Parathyroid adenoma (tissue), 2 donors: ENCODE results near the gene ATE1.

Experiments
- H2AFZ ChIP-seq: fragments of 300-600 bp; sonication (generic); one replicate; pipeline ENCODE4 v1.7.0; 2017; ENCODE audit warnings: antibody characterized with exemption, mild to moderate bottlenecking
- H3K27ac ChIP-seq: fragments of 300-600 bp; sonication (generic); one replicate; pipeline ENCODE4 v1.7.0; 2017
- H3K27me3 ChIP-seq: fragments of 300-600 bp; sonication (generic); one replicate; pipeline ENCODE4 v1.7.0; 2017; ENCODE audit warnings: low read length; ENCODE audit not compliant: control insufficient read depth, insufficient read depth
- H3K36me3 ChIP-seq: fragments of 300-600 bp; sonication (generic); one replicate; pipeline ENCODE4 v1.7.0; 2017; ENCODE audit warnings: low read length; ENCODE audit not compliant: control insufficient read depth, insufficient read depth
- H3K4me1 ChIP-seq: fragments of 300-600 bp; sonication (generic); one replicate; pipeline ENCODE4 v1.7.0; 2017; ENCODE audit warnings: control low read depth
- H3K4me2 ChIP-seq: fragments of 300-600 bp; sonication (generic); one replicate; pipeline ENCODE4 v1.7.0; 2017; ENCODE audit warnings: low read length
- H3K4me3 ChIP-seq: fragments of 300-600 bp; sonication (generic); one replicate; pipeline ENCODE4 v1.7.0; 2017; ENCODE audit warnings: low read depth, low read length
- H3K79me2 ChIP-seq: fragments of 300-600 bp; sonication (generic); one replicate; pipeline ENCODE4 v1.7.0; 2017; ENCODE audit warnings: control low read depth
- H3K9ac ChIP-seq: fragments of 300-600 bp; sonication (generic); one replicate; pipeline ENCODE4 v1.7.0; 2017; ENCODE audit warnings: mild to moderate bottlenecking
- H3K9me3 ChIP-seq: fragments of 300-600 bp; sonication (generic); one replicate; pipeline ENCODE4 v1.7.0; 2017; ENCODE audit warnings: low read length; ENCODE audit not compliant: control insufficient read depth
- TF ChIP-seq, protein P1 (sequence below): fragments of 300-600 bp; sonication (generic); IDR thresholded peaks from one replicate; pipeline ENCODE4 v1.7.0; 2017; ENCODE audit warnings: antibody characterized with exemption, mild to moderate bottlenecking
- donor health status: primary hyperparathyroidism.

The ATE1 gene

DNA sequence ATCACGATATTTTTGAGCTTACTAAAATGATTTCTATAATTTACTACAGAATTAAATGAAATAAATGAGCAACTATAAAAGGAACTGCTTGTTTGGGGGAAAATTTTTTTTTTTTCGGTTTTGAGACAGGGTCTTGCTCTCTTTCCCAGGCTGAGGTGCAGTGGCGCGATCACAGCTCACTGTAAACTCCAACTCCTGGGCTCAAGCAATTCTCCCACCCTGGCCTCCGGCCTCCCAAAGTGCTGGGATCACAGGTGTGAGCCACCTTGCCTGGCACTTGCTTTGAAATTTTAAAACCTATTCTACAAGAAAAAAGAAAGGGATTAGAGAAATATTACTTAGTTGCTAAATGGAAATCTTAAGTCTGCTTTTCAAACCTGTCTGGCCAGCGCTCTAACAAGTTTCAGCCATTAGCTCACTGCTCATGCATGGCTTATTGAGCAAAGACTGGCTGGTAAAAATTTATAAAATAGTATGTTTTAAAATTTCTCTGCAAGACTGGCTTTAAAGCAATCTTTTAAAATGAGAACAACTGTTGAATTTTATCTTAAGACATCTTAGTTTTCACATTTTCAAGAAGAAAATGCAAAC, 144.0 kb downstream of the ATE1 start:
- H3K9me3 ChIP-seq = no peaks in the 10 kb centered on the region
- H3K4me2 ChIP-seq = no peak overlapping the region
- no peak overlapping the region for H3K27ac ChIP-seq
- H3K36me3 ChIP-seq = no peaks in the 10 kb centered on the region
- no peak overlapping the region for H3K4me3 ChIP-seq
- TF ChIP-seq, protein P1, sequence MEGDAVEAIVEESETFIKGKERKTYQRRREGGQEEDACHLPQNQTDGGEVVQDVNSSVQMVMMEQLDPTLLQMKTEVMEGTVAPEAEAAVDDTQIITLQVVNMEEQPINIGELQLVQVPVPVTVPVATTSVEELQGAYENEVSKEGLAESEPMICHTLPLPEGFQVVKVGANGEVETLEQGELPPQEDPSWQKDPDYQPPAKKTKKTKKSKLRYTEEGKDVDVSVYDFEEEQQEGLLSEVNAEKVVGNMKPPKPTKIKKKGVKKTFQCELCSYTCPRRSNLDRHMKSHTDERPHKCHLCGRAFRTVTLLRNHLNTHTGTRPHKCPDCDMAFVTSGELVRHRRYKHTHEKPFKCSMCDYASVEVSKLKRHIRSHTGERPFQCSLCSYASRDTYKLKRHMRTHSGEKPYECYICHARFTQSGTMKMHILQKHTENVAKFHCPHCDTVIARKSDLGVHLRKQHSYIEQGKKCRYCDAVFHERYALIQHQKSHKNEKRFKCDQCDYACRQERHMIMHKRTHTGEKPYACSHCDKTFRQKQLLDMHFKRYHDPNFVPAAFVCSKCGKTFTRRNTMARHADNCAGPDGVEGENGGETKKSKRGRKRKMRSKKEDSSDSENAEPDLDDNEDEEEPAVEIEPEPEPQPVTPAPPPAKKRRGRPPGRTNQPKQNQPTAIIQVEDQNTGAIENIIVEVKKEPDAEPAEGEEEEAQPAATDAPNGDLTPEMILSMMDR = no peak
- H3K4me1 ChIP-seq = peaks cover 12% of the 10 kb centered on the region
- H3K27me3 ChIP-seq = no peaks in the 10 kb centered on the region
- no peak overlapping the region for H2AFZ ChIP-seq
- H3K9ac ChIP-seq = no peak overlapping the region
- H3K79me2 ChIP-seq = no peaks in the 10 kb centered on the region

DNA sequence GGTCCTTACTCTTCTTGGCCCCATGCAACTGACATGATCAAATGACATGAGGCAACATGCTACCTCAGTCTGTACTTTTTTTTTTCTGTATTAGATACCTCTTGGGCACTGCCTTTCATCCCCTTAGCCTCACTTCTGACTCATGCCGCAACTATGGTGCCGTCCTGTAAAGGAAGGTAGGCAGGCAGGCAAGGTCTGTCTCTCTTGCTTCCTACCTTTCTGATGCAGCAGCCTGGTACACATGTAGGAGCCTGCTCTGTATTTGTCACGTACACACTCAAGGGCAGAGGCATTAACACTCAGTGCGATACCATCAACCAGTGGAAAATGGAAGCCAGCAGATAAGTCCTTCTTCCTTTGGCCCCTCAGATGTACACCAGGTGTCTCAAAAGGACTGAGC, 146.7 kb downstream of the ATE1 start:
- Histone ChIP-seq H3K27ac (no peak overlapping the region), H3K27me3 (no peaks in the 10 kb centered on the region), H3K4me1 (peaks cover 12% of the 10 kb centered on the region), H3K4me3 (no peak overlapping the region), H3K9me3 (no peaks in the 10 kb centered on the region), H3K79me2 (no peaks in the 10 kb centered on the region), H2AFZ (no peak overlapping the region), H3K36me3 (no peaks in the 10 kb centered on the region), H3K9ac (no peak overlapping the region), H3K4me2 (no peak overlapping the region)
- TF ChIP-seq, protein P1 = no peak

DNA sequence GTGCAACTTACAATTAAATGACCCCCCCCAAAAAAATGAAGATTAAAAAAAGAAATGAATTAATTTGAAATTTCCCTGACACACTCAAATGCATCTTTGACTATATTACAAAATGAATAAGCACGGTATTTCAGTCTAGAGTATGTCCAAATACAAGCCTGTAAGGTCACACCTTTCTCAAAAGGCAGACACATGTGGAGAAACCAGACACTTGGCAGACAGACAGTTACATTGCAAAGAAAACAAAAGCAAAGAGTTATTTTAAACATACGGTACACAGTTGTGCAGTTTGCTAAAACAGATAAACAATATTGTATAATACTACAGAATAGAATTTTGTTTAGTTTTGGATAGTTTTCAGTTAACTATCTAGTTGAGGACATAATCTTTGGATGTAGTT, 153.0 kb downstream of the ATE1 start:
- Histone ChIP-seq H3K9ac (no peak overlapping the region), H3K4me3 (no peak overlapping the region), H3K27me3 (no peaks in the 10 kb centered on the region), H2AFZ (peak overlapping the region; percentile 14), H3K9me3 (no peaks in the 10 kb centered on the region), H3K4me2 (no peak overlapping the region), H3K79me2 (no peaks in the 10 kb centered on the region), H3K36me3 (no peaks in the 10 kb centered on the region), H3K27ac (no peak overlapping the region), H3K4me1 (peaks cover 11% of the 10 kb centered on the region)
- TF ChIP-seq, protein P1 = no peak

DNA sequence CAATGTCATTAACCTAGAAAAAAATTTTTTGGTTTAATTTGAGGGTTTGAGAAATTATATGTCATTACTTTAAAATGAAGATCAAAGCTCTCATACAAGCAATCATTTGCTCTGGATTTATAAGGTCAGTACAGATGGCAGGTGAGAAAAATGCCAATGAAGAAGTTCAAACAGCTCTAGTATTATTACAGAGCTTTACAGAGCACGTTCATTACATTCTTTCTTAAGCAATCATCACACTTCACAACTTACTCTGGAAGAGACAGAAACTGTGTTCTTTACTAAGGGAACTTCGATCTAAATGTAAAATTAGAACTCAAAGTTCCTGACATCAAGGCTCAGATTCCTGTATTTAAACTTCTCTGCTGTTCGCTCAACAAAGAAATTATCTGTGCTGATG, 153.4 kb downstream of the ATE1 start:
- no peaks in the 10 kb centered on the region for H3K36me3 ChIP-seq
- no peak overlapping the region for H3K4me3 ChIP-seq
- no peaks in the 10 kb centered on the region for H3K27me3 ChIP-seq
- peaks cover 11% of the 10 kb centered on the region for H3K4me1 ChIP-seq
- no peak overlapping the region for H3K27ac ChIP-seq
- no peak overlapping the region for H3K9ac ChIP-seq
- no peaks in the 10 kb centered on the region for H3K79me2 ChIP-seq
- TF ChIP-seq, protein P1 = no peak
- H2AFZ ChIP-seq = peak overlapping the region; percentile 14
- H3K4me2 ChIP-seq = no peak overlapping the region
- H3K9me3 ChIP-seq = no peaks in the 10 kb centered on the region

DNA sequence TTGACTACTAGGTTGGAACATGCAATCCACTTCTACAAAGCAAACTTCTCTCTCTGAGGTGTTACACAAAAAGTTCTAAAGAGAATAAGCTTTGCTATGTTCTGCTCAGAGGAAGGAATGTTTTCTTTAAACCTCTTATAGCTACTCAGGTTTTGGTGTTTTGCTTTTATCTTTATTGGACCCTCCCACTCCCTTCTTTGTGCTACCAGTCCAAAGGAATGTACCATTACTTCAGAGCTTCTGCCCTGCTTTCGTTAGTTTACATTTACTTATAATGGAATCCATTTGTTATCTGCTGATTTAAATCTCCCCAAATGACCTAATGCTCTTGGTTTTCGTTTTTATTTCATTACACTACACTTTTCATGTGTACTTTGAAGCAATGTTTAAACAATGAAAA, 154.9 kb downstream of the ATE1 start:
- Histone ChIP-seq H3K9ac (no peak overlapping the region), H3K4me3 (no peak overlapping the region), H3K79me2 (no peaks in the 10 kb centered on the region), H3K36me3 (no peaks in the 10 kb centered on the region), H3K27me3 (no peaks in the 10 kb centered on the region), H3K9me3 (no peaks in the 10 kb centered on the region), H3K27ac (no peak overlapping the region), H3K4me2 (no peak overlapping the region), H3K4me1 (peaks cover 11% of the 10 kb centered on the region), H2AFZ (peak overlapping the region; percentile 23)
- TF ChIP-seq, protein P1 = no peak
